ENCODE data around the gene CPXM1.

CPXM1 gene

DNA sequence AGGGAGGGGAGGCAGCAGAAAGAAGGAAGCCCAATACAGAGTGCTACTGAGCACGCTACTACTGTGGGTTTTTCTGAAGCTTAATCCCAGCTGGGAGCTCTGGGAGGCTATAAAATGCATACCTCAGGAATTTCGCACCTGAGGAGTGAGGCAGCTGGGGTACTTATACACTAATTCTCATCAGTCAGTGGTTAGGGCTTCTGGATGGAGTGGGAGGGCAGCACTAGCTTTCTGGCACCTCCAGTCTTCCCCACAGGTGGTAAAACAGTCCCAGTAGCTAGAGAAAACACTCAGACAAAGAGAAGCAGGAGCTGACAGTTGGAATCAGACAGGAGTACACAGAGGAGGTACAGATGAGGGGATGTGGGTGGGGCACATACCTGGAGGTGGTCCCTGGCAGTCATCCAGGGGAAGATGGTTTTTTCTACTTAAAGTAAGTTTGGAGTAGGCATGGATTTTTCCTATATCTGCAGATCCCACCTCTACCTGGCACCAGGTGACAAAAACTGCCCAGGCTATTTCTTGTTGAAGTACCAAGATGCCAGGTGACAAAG is 37.8 kb downstream of the CPXM1 start:
- no peak for DNase-seq

- no peak for DNase-seq
Observed at GRCh38 chr20:2761885-2762284, 38.5 kb downstream of the CPXM1 start.

DNA sequence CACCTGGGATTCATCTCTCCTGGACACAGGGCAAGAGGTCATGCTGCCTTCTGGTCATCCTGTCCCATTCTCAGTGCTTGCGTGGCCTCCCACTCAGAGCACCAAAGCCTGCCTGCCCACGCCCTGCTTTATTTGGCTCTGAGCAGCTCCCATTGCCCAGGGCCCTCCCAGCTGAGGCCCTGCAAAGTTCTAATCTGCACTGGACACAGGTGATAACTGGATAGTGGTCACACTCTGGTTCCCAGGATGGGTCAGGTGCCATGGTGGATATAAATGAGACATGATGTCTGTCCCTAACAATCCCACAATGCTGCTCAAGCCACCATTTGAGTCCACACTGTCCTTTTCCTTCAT is 39.5 kb downstream of the CPXM1 start:
- DNase-seq: no peak

- no peak for DNase-seq
Observed at GRCh38 chr20:2760297-2760951, 40.0 kb downstream of the CPXM1 start.

- DNase-seq: no peak
Observed at GRCh38 chr20:2759603-2760296, 40.7 kb downstream of the CPXM1 start.

GRCh38 chr20:2759143-2759542 is 41.3 kb downstream of the CPXM1 start:
- DNase-seq: no peak

DNA sequence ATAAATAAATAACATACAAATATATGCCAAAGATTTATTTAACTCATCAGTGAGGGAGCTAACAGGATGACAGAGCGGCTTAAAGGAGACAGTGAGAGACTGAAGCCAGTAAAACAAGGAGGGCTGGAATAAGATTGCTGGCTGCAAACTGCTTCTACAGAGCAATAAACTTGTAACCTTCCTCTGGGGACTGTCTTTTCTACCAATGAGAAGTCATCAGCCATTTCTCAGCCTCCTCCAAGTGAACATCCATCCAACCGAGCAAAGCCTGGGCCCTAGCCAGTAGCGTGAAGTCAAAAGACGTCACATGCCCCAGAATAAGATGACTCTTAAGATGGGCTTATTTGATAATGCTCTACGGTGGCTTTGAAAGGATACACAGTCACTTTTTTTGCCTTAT is 42.5 kb downstream of the CPXM1 start:
- DNase-seq: no peak

- DNase-seq: no peak
Observed at GRCh38 chr20:2757001-2757400, 43.4 kb downstream of the CPXM1 start.

DNA sequence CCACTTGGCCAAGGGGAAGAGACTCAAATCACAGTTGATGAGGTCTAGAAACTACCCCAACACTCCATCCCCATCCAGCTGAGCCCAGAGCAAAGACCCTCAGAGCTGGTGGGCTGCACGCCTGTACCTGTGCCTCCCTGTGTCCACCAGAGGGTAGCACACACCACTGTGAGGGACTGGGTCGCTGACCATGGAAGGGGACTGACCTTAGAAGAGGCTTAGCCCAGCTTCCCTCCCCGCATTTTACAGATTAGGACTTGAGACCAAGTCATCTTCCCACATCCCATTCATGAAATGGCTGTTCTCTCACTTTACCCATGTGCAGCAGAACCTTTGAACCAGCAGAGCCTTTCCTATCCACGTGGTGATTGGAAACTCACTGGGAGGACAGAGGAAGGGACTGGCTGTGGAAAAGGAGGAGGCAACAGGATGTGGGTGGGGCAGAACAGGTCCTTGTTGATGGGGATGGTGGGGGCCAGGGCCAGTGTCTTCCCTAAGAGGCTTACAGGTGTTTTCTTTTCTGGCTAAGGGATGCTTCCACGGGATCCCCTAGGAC is 44.3 kb downstream of the CPXM1 start:
- no peak for DNase-seq

- no peak for DNase-seq
Observed at GRCh38 chr20:2755451-2756055, 44.9 kb downstream of the CPXM1 start.

DNA sequence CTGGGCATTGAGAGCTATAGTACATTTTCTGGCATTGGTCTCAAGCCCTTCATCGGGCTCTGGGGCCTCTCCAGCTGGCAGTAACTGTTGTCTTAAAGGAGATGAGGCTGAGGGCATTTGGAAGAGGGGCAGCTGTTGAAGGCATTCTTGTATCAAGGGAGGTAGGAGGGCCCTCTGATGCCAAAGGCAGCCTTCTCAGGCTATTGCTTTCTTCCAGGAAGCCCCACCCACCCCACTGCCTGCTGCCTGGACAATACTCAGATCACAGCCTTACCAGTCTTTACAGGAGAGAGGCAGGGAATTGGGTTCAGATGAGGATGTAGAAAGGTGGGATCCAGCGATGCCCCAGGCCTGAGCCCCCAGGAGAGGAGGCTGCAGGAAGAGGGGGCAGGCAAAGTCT is 46.0 kb downstream of the CPXM1 start:
- no peak for DNase-seq

DNA sequence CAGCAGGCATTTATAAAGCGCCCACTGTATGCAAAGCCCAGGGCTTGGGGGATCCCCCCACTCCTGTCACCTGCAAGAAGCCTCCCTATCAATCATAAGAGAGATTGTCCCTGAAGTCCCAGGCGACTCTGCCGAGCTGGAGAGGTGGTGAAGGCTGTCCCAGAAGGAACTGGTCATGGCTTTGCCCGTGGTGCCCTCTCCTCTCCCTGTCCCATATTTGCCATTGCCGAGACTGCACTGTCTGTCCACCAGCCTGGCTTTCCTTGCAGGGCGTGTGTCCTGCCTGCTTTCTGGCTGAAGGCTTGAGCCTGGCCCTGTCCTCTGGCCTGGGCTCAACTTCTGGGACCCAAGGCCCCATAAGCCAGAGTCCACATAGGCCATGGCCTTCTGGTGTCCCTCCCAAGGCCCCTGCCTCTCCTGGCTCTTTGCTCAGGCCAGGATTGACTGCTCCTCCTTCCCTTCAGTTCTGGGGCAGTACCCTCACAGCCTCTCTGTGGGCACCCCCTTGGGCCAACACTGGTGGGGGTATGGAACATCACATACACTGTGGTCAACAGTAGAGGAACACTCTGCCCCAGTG is 46.9 kb downstream of the CPXM1 start:
- no peak for DNase-seq

GRCh38 chr20:2752567-2753460 is 47.6 kb downstream of the CPXM1 start:
- DNase-seq: no peak

- peak; percentile 35 for DNase-seq
Observed at GRCh38 chr20:2751878-2752566, 48.4 kb downstream of the CPXM1 start.

DNA sequence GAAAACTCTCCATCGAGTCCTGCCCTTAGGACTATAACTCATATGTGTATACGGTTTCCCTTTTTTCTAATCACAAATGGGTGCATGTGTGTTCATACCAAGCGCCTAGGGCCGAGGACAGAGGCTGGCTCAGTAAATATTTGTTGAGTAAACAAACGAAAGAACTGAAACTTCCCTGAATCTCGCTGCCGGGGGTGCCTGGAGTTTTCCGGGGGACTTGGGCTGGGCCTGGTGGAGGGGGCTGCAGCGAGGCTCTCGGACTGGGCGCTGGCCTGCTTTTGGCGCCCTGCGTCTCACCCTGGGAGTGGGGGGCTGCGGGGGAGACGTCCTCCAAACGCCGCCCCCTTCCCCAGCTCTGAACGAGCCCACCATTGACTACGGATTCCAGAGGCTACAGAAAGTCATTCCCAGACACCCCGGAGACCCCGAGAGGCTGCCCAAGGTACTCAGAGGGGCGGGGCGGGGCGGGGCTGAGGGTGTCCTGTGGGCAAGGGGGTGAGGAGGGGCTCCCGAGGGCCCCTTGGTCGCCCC is 49.0 kb downstream of the CPXM1 start:
- no peak for DNase-seq

DNA sequence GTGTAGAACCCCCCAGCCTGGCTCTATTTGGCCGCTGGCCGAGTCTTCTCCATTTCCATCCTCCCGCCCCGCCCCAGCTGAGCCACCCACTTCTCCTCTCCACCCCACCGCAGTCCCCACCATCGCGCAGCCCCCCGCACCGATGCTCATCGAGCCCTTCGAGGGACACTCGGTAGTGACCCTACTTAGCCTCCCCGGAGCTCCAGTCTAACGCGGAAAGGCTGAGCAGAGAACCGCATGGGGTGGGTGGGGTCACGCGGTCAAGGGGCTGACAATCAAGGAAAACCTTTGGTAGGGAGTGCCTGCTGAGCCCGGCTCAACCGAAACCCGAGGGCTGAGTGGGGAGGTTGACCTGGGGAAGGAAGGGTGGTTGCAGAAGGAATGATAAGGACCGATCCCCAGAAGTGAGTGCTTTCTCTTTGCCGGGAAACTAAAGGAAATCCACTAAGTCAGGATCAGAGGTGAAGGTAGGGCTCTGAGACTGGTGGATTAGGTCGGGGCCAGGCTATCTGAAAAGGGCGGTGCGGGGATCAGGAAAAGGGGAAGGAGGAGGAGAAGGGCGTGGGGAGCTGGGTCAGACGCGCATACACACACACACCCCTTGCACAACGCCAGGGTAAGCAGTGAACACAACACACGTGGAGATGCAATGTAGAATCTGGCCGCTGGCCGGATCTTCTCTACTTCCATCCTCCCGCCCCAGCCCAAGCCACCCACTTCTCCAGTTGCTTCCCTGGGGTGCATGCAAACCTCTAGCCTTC is 49.8 kb downstream of the CPXM1 start:
- no peak for DNase-seq

DNA sequence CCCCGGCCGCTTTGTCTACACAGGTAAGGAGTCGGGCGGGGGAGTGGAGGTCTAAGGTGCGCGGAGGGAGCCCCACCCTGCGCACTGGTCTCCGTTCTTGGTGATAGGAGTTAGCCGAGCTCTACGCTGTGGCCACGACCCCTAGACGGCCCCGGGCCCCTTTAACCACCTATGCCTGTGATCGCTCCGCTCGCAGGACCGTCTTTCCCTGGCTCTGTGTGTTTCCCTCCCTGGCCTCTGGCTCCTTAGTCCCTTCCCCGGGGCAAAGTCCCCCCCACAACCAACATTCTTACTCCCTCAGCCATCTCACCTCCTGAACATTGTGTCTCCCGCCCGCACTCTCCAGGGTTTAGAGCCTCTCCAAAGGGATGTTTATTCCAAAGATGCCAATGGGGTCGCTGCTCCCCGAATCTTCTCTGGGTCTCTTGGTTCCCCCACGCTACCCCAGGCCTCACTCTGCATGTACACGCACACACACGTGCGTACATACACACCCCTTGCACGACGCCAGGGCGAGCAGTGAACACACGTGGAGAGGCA is 50.4 kb downstream of the CPXM1 start:
- no peak for DNase-seq

GRCh38 chr20:2749343-2749950 is 51.0 kb downstream of the CPXM1 start:
- DNase-seq: no peak

DNA sequence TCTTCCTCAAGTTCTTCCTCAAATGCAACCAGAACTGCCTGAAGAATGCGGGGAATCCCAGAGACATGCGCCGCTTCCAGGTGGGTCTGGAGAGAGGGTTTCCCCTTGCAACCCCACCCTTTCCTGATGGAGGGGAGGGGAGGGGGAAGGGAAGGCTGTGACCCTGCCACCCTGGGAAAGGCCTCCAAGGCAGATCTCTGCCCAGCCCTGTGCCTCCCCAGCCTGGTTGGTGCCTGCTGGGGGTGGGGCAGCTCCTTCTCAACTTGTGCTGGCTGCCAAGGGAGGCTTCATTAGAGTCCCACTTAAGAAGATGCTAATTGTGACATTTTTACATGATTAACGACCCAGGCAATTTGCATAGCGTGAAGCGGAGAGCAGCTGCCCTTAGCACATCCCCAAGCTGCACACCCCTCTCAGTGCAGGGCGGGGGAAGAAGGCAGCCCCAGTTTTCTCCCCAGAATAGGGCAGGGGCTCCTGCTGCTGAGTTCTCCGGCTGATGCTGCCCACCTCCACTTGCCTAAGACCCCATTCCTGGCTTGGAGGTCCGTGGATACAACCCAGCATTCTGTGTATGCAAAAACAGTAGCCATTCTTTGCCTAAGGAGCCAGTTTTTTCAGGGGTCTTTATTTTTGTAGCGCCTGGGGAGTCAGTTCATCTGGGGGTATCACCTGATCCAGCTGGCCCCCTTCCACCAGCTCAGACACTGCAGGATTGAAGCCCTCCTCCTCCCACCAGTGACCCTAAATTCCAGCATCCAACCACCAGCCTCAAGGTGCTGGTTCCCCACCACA is 51.7 kb downstream of the CPXM1 start:
- no peak for DNase-seq
